ENCODE data around the gene CDT1.

Gene CDT1

GRCh38 chr16:88809676-88810165 is 6.1 kb downstream of the CDT1 start:
- Histone ChIP-seq H3K4me1 (ENCODE audit: control insufficient read depth in 1 of 2, insufficient read depth in 2 of 2, low read length in 2 of 2) (peaks cover 13 to 26% of the 10 kb centered on the region in 2 experiments), H3K79me2 (ENCODE audit: control insufficient read depth, insufficient read depth, low read length, poor library complexity) (peaks cover 9% of the 10 kb centered on the region), H4K8ac (ENCODE audit: low read depth, low read length) (no peak overlapping the region), H2BK5ac (ENCODE audit: low read depth, low read length, poor library complexity) (no peak overlapping the region), H3K27me3 (ENCODE audit: insufficient read depth, low read length) (no peaks in the 10 kb centered on the region), H3K9me3 (ENCODE audit: insufficient read depth, low read depth, low read length) (peaks cover 2% of the 10 kb centered on the region), H3K4ac (ENCODE audit: low read depth, low read length) (no peak overlapping the region), H2BK120ac (ENCODE audit: insufficient read depth, low read length, poor library complexity) (no peak overlapping the region), H3K27ac (ENCODE audit: low read depth, low read length) (no peak overlapping the region), H3K9ac (ENCODE audit: low read length) (no peak overlapping the region), H3K4me3 (ENCODE audit: low read depth, low read length) (no peak overlapping the region), H3K23ac (ENCODE audit: low read length) (no peak overlapping the region), H4K91ac (ENCODE audit: low read depth, low read length) (no peak overlapping the region), H2AFZ (ENCODE audit: insufficient read depth, low read length, poor library complexity) (no peak overlapping the region), H2BK12ac (ENCODE audit: low read length) (no peak overlapping the region), H3K79me1 (ENCODE audit: low read length) (peaks cover 14% of the 10 kb centered on the region), H3K36me3 (ENCODE audit: control insufficient read depth in 1 of 2, insufficient read depth in 2 of 2, low read length in 2 of 2) (peaks cover 50 to 51% of the 10 kb centered on the region in 2 experiments), H3K18ac (ENCODE audit: low read length) (no peak overlapping the region), H2AK5ac (ENCODE audit: low read length) (no peak overlapping the region), H4K12ac (ENCODE audit: low read depth, low read length) (no peak overlapping the region), H3K4me2 (ENCODE audit: low read length) (no peak overlapping the region), H3K14ac (ENCODE audit: low read length) (no peak overlapping the region)
- WGBS (ENCODE audit: extremely low coverage, insufficient coverage, insufficient read length), result no CpG with 5 or more reads among the region's 10 CpGs
- no peak for DNase-seq

GRCh38 chr16:88810166-88810911 is 6.8 kb downstream of the CDT1 start:
- H3K4ac ChIP-seq (ENCODE audit: low read depth, low read length), result no peak overlapping the region
- no peak overlapping the region for H4K91ac ChIP-seq (ENCODE audit: low read depth, low read length)
- H3K4me1 ChIP-seq (ENCODE audit: control insufficient read depth in 1 of 2, insufficient read depth in 2 of 2, low read length in 2 of 2), result peaks cover 9 to 22% of the 10 kb centered on the region in 2 experiments
- H3K23ac ChIP-seq (ENCODE audit: low read length), result no peak overlapping the region
- no peak overlapping the region for H2BK12ac ChIP-seq (ENCODE audit: low read length)
- peak; percentile 36 to 38 for DNase-seq
- peaks cover 14% of the 10 kb centered on the region for H3K79me1 ChIP-seq (ENCODE audit: low read length)
- peaks cover 2% of the 10 kb centered on the region for H3K9me3 ChIP-seq (ENCODE audit: insufficient read depth, low read depth, low read length)
- no peak overlapping the region for H2AK5ac ChIP-seq (ENCODE audit: low read length)
- H2BK5ac ChIP-seq (ENCODE audit: low read depth, low read length, poor library complexity), result no peak overlapping the region
- H3K27me3 ChIP-seq (ENCODE audit: insufficient read depth, low read length), result no peaks in the 10 kb centered on the region
- H3K36me3 ChIP-seq (ENCODE audit: control insufficient read depth in 1 of 2, insufficient read depth in 2 of 2, low read length in 2 of 2), result peaks cover 44 to 47% of the 10 kb centered on the region in 2 experiments
- peak overlapping the region; percentile 30 for H3K9ac ChIP-seq (ENCODE audit: low read length)
- no peak overlapping the region for H3K18ac ChIP-seq (ENCODE audit: low read length)
- WGBS (ENCODE audit: extremely low coverage, insufficient coverage, insufficient read length), result no CpG with 5 or more reads among the region's 12 CpGs
- peak overlapping the region; percentile 67 for H3K14ac ChIP-seq (ENCODE audit: low read length)
- H4K8ac ChIP-seq (ENCODE audit: low read depth, low read length), result no peak overlapping the region
- peaks cover 9% of the 10 kb centered on the region for H3K79me2 ChIP-seq (ENCODE audit: control insufficient read depth, insufficient read depth, low read length, poor library complexity)
- no peak overlapping the region for H4K12ac ChIP-seq (ENCODE audit: low read depth, low read length)
- peak overlapping the region; percentile 98 for H3K4me2 ChIP-seq (ENCODE audit: low read length)
- no peak overlapping the region for H2BK120ac ChIP-seq (ENCODE audit: insufficient read depth, low read length, poor library complexity)
- peak overlapping the region; percentile 39 for H3K27ac ChIP-seq (ENCODE audit: low read depth, low read length)
- H2AFZ ChIP-seq (ENCODE audit: insufficient read depth, low read length, poor library complexity), result no peak overlapping the region
- H3K4me3 ChIP-seq (ENCODE audit: low read depth, low read length), result peak overlapping the region; percentile 73

GRCh38 chr16:88810912-88811768 is 7.6 kb downstream of the CDT1 start:
- peak overlapping the region; percentile 33 for H2AK5ac ChIP-seq (ENCODE audit: low read length)
- peaks cover 36 to 39% of the 10 kb centered on the region in 2 experiments for H3K36me3 ChIP-seq (ENCODE audit: control insufficient read depth in 1 of 2, insufficient read depth in 2 of 2, low read length in 2 of 2)
- H2BK12ac ChIP-seq (ENCODE audit: low read length), result no peak overlapping the region
- peaks cover 9% of the 10 kb centered on the region for H3K79me2 ChIP-seq (ENCODE audit: control insufficient read depth, insufficient read depth, low read length, poor library complexity)
- peaks cover 14% of the 10 kb centered on the region for H3K79me1 ChIP-seq (ENCODE audit: low read length)
- peak overlapping the region; percentile 67 for H3K14ac ChIP-seq (ENCODE audit: low read length)
- peak overlapping the region; percentile 98 for H3K4me2 ChIP-seq (ENCODE audit: low read length)
- H4K8ac ChIP-seq (ENCODE audit: low read depth, low read length), result peak overlapping the region; percentile 83
- H3K23ac ChIP-seq (ENCODE audit: low read length), result peak overlapping the region; percentile 2
- H3K9ac ChIP-seq (ENCODE audit: low read length), result peak overlapping the region; percentile 30
- peak overlapping the region; percentile 61 for H2AFZ ChIP-seq (ENCODE audit: insufficient read depth, low read length, poor library complexity)
- H4K12ac ChIP-seq (ENCODE audit: low read depth, low read length), result peak overlapping the region; percentile 23
- peak overlapping the region; percentile 73 for H3K4me3 ChIP-seq (ENCODE audit: low read depth, low read length)
- H3K4ac ChIP-seq (ENCODE audit: low read depth, low read length), result peak overlapping the region; percentile 28
- peaks cover 2% of the 10 kb centered on the region for H3K9me3 ChIP-seq (ENCODE audit: insufficient read depth, low read depth, low read length)
- peak overlapping the region; percentile 39 for H3K27ac ChIP-seq (ENCODE audit: low read depth, low read length)
- peak; percentile 17 to 50 for DNase-seq
- peak overlapping the region; percentile 68 for H3K18ac ChIP-seq (ENCODE audit: low read length)
- H2BK120ac ChIP-seq (ENCODE audit: insufficient read depth, low read length, poor library complexity), result peak overlapping the region; percentile 40
- H4K91ac ChIP-seq (ENCODE audit: low read depth, low read length), result peak overlapping the region; percentile 47
- peak overlapping the region; percentile 58 for H2BK5ac ChIP-seq (ENCODE audit: low read depth, low read length, poor library complexity)
- H3K27me3 ChIP-seq (ENCODE audit: insufficient read depth, low read length), result no peaks in the 10 kb centered on the region
- peaks cover 9 to 22% of the 10 kb centered on the region in 2 experiments for H3K4me1 ChIP-seq (ENCODE audit: control insufficient read depth in 1 of 2, insufficient read depth in 2 of 2, low read length in 2 of 2)
- WGBS (ENCODE audit: extremely low coverage, insufficient coverage, insufficient read length), result no CpG with 5 or more reads among the region's 65 CpGs

- peak within 1 kb of the TSS; percentile 94 for H3K27ac ChIP-seq (ENCODE audit: low read depth, low read length)
- H2AK5ac ChIP-seq (ENCODE audit: low read length), result peak within 1 kb of the TSS; percentile 33
- H3K36me3 ChIP-seq (ENCODE audit: control insufficient read depth in 1 of 2, insufficient read depth in 2 of 2, low read length in 2 of 2), result peaks cover 28 to 31% of the 10 kb centered on the region in 2 experiments
- H4K12ac ChIP-seq (ENCODE audit: low read depth, low read length), result peak within 1 kb of the TSS; percentile 68
- H4K8ac ChIP-seq (ENCODE audit: low read depth, low read length), result peak within 1 kb of the TSS; percentile 98
- peaks cover 2% of the 10 kb centered on the region for H3K9me3 ChIP-seq (ENCODE audit: insufficient read depth, low read depth, low read length)
- H3K79me2 ChIP-seq (ENCODE audit: control insufficient read depth, insufficient read depth, low read length, poor library complexity), result peaks cover 9% of the 10 kb centered on the region
- H3K79me1 ChIP-seq (ENCODE audit: low read length), result peaks cover 14% of the 10 kb centered on the region
- peak within 1 kb of the TSS; percentile 66 for H3K4ac ChIP-seq (ENCODE audit: low read depth, low read length)
- H3K4me3 ChIP-seq (ENCODE audit: low read depth, low read length), result peak within 1 kb of the TSS; percentile 77
- H2BK120ac ChIP-seq (ENCODE audit: insufficient read depth, low read length, poor library complexity), result peak within 1 kb of the TSS; percentile 82
- peak within 1 kb of the TSS; percentile 92 for H3K14ac ChIP-seq (ENCODE audit: low read length)
- WGBS (ENCODE audit: extremely low coverage, insufficient coverage, insufficient read length), result no CpG with 5 or more reads among the region's 84 CpGs
- H2AFZ ChIP-seq (ENCODE audit: insufficient read depth, low read length, poor library complexity), result peak within 1 kb of the TSS; percentile 86
- peak within 1 kb of the TSS; percentile 98 for H3K4me2 ChIP-seq (ENCODE audit: low read length)
- peak; percentile 92 to 96 for DNase-seq
- no peaks in the 10 kb centered on the region for H3K27me3 ChIP-seq (ENCODE audit: insufficient read depth, low read length)
- peak within 1 kb of the TSS; percentile 39 for H2BK12ac ChIP-seq (ENCODE audit: low read length)
- peak within 1 kb of the TSS; percentile 95 for H4K91ac ChIP-seq (ENCODE audit: low read depth, low read length)
- peaks cover 9 to 22% of the 10 kb centered on the region in 2 experiments for H3K4me1 ChIP-seq (ENCODE audit: control insufficient read depth in 1 of 2, insufficient read depth in 2 of 2, low read length in 2 of 2)
- peak within 1 kb of the TSS; percentile 78 for H2BK5ac ChIP-seq (ENCODE audit: low read depth, low read length, poor library complexity)
- peak within 1 kb of the TSS; percentile 68 for H3K18ac ChIP-seq (ENCODE audit: low read length)
- peak within 1 kb of the TSS; percentile 62 for H3K9ac ChIP-seq (ENCODE audit: low read length)
- H3K23ac ChIP-seq (ENCODE audit: low read length), result peak within 1 kb of the TSS; percentile 2
Observed at GRCh38 chr16:88811769-88812512, 8.4 kb downstream of the CDT1 start, which contains the start of gene APRT. Gene APRT (minus strand): TSS chr16:88811928. CDS start chr16:88811899, 29 bp downstream.

All from trophoblast cell (in vitro differentiated cells and primary cell).